ENCODE measurements around the gene EML6. TPM values are rescaled to one million over a fixed set of nuclear protein-coding genes. Genes with fewer than 3 reads are reported as not detected.

EML6 gene
- total and polyA plus RNA-seq, 7 donors = 0.38 to 9.3 (median 2.5) TPM

GRCh38 chr2:54902763-54903162 lies 179.3 kb downstream of the EML6 start:
- DNase-seq (no peak), ATAC-seq (no peak)
- peaks cover 56% of the 10 kb centered on the region for H3K4me1 ChIP-seq
- intact Hi-C loops (cut with DNase I) = loop anchor here (2.0 to 10.0 kb wide), 4 partner anchors 72 to 265 kb away; no protein-coding TSS in a partner anchor
- 89 to 91% (median 90%) methylated on average over 7 of the region's 7 CpGs for WGBS, 3 donors
- no peaks in the 10 kb centered on the region for H3K27me3 ChIP-seq (ENCODE audit: insufficient read depth in 3 of 3, low read length in 2 of 3)
- no peak for TF ChIP-seq CTCF (IDR thresholded peaks at IDR 0.05)
- no peak overlapping the region for H3K4me3 ChIP-seq
- H3K9me3 ChIP-seq = no peaks in the 10 kb centered on the region
- no peaks in the 10 kb centered on the region for H3K36me3 ChIP-seq (ENCODE audit: insufficient read depth in 1 of 2, low read depth in 1 of 2)
- peak overlapping the region; percentile 82 for H3K27ac ChIP-seq

GRCh38 chr2:54903736-54904554 lies 180.5 kb downstream of the EML6 start:
- Histone ChIP-seq H3K36me3 (ENCODE audit: insufficient read depth in 1 of 2, low read depth in 1 of 2) (no peaks in the 10 kb centered on the region), H3K9me3 (no peaks in the 10 kb centered on the region), H3K4me1 (peaks cover 66% of the 10 kb centered on the region), H3K4me3 (no peak overlapping the region), H3K27ac (peak overlapping the region; percentile 82), H3K27me3 (ENCODE audit: insufficient read depth in 3 of 3, low read length in 2 of 3) (no peaks in the 10 kb centered on the region)
- ATAC-seq (peak; percentile 86 to 95 (median 92)), DNase-seq (peak; percentile 60 to 76)
- TF ChIP-seq CTCF (IDR thresholded peaks at IDR 0.05) = no peak
- 63 to 72% (median 67%) methylated on average over 9 of the region's 9 CpGs for WGBS, 3 donors
- intact Hi-C loops (cut with DNase I) = loop anchor here (2.0 to 10.0 kb wide), 4 partner anchors 71 to 263 kb away; no protein-coding TSS in a partner anchor

DNA sequence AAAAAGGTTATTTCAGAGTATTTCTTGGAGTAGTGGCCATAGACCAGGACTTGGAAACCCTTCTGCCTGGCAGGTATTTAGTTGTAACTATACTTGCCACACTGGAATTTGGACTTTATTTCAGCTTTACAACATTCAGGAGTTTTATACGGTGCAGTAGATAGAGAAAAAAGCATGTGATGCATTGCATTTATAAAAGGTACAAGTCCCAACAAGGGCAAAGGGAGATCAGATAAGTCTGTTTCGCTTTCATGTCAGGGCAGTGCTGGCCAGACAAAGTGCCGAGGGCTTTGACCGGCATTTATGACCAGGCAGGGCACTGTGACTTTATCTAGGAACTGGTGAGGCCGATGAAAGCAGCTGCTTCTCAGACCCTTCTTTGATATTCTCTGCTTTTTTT lies 181.4 kb downstream of the EML6 start:
- intact Hi-C loops (cut with DNase I) = loop anchor here (5.0 to 10.0 kb wide), 3 partner anchors 70 to 262 kb away; no protein-coding TSS in a partner anchor
- Histone ChIP-seq H3K36me3 (ENCODE audit: insufficient read depth in 1 of 2, low read depth in 1 of 2) (no peaks in the 10 kb centered on the region), H3K27me3 (ENCODE audit: insufficient read depth in 3 of 3, low read length in 2 of 3) (no peaks in the 10 kb centered on the region), H3K4me3 (peak overlapping the region; percentile 19), H3K9me3 (no peaks in the 10 kb centered on the region), H3K4me1 (peaks cover 71% of the 10 kb centered on the region), H3K27ac (peak overlapping the region; percentile 82)
- TF ChIP-seq CTCF (IDR thresholded peaks at IDR 0.05) = no peak
- ATAC-seq (peak in 3 of 4 donors; percentile 55 to 71 (median 63)), DNase-seq (no peak)
- WGBS, 3 donors = 26 to 52% (median 30%) methylated on average over 5 of the region's 5 CpGs

- Histone ChIP-seq H3K4me3 (peak overlapping the region; percentile 1), H3K27me3 (ENCODE audit: insufficient read depth in 3 of 3, low read length in 2 of 3) (no peaks in the 10 kb centered on the region), H3K27ac (peak overlapping the region; percentile 66), H3K36me3 (ENCODE audit: insufficient read depth in 1 of 2, low read depth in 1 of 2) (no peaks in the 10 kb centered on the region), H3K9me3 (no peaks in the 10 kb centered on the region), H3K4me1 (peaks cover 54% of the 10 kb centered on the region)
- no peak for TF ChIP-seq CTCF (IDR thresholded peaks at IDR 0.05)
- intact Hi-C loops (cut with DNase I) = loop anchor here in 1 of 2 donors (10.0 kb wide), 1 partner anchor 68 kb away; no protein-coding TSS in a partner anchor
- DNase-seq (no peak), ATAC-seq (peak in 2 of 4 donors; percentile 27 to 39)
- whole genome bisulfite sequencing, 3 donors = 22 to 32% (median 29%) methylated on average over 3 of the region's 3 CpGs
Measured at GRCh38 chr2:54906716-54907115, 183.3 kb downstream of the EML6 start.

Measured in psoas muscle (tissue), 8 donors.